ENCODE measurements around the gene COL11A2. TPM values are rescaled to one million over a fixed set of nuclear protein-coding genes. Genes with fewer than 3 reads are reported as not detected.

COL11A2 gene
- polyA plus RNA-seq, 1 donor from 2014 or later = 9.8 TPM

DNA sequence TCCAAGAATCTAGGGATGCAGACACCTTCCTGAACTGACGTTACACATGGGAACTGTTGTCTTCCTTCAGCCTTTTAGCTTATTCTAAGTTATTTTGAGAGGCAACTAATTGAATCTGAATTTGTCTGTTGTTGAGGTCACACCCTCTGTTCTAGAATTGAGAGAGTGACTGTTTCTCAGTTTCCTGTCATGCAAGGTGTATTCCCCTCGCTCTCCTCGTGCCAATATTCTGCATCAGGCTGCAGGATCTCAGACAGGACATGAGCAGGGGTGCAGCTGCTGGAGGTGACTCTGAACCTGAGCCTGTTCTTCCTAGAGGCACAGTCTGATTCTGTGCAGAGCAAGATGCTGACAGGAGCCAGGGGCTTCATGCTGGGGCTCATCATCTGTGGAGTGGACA lies 63.9 kb downstream of the COL11A2 start:
- no peak overlapping the region for H3K27ac ChIP-seq (ENCODE audit: low read length)
- H3K4me3 ChIP-seq (ENCODE audit: low read length) = no peak overlapping the region

DNA sequence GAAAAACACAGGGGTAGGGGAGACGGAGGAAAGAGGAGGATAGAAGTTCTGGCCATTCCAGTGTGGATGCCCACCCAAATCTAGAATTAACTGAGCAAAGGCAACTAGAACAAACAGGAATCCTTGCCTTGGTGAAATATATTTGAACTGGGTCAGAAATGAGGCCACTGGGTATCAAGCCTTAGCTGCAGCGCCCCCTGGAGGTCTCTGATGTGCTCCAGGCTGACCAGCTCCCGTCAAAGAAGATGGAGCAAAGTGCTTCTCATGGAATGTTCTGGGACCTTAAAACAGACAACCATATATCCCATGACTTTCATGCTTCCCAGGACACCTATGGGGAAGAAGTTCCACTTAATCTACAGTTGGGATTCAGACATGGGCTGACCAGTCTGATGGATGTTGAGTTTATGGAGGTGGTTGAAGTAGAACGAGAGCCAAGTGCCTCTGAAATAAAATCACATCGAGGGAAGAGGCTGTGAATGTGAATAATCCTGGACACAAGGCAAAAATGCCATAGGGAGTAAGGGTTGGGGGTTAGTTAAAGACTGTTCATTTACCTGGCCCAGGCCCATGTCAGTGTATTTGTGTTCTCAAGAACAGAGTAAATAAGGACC lies 66.1 kb downstream of the COL11A2 start:
- Histone ChIP-seq H3K9me3 (ENCODE audit: low read length) (peaks cover 11% of the 10 kb centered on the region), H3K4me2 (ENCODE audit: low read length) (no peak overlapping the region), H3K9ac (ENCODE audit: low read length) (no peak overlapping the region), H3F3A (ENCODE audit: insufficient read depth, low read length, poor library complexity, severe bottlenecking) (no peaks in the 10 kb centered on the region), H2AFZ (ENCODE audit: low read depth, low read length) (no peak overlapping the region), H4K20me1 (ENCODE audit: insufficient read depth) (no peaks in the 10 kb centered on the region), H3K9me2 (ENCODE audit: insufficient read depth, low read length) (no peaks in the 10 kb centered on the region), H3K79me2 (replicated peaks; ENCODE audit: insufficient read depth, low read length) (no peaks in the 10 kb centered on the region), H3K36me3 (ENCODE audit: insufficient read depth, low read length) (no peaks in the 10 kb centered on the region), H3K27me3 (ENCODE audit: insufficient read depth, low read depth, low read length) (no peaks in the 10 kb centered on the region), H3K27ac (ENCODE audit: low read length) (no peak overlapping the region), H3K4me3 (ENCODE audit: low read length) (no peak overlapping the region)
- TF ChIP-seq POLR2AphosphoS5 (IDR thresholded peaks at IDR 0.05) (no peak), EZH2 (IDR thresholded peaks at IDR 0.05; ENCODE audit: borderline replicate concordance, insufficient read depth, low read length, poor library complexity, severe bottlenecking) (no peak), RAD21 (conservative IDR thresholded peaks at IDR 0.05) (no peak), EP300 (conservative IDR thresholded peaks at IDR 0.05; ENCODE audit: poor library complexity, severe bottlenecking) (no peak), SMC3 (conservative IDR thresholded peaks at IDR 0.05; ENCODE audit: poor library complexity) (no peak), TAF1 (IDR thresholded peaks at IDR 0.05; ENCODE audit: low read depth) (no peak), MXI1 (conservative IDR thresholded peaks at IDR 0.05; ENCODE audit: poor library complexity, severe bottlenecking) (no peak)
- TF ChIP-seq, protein P1, sequence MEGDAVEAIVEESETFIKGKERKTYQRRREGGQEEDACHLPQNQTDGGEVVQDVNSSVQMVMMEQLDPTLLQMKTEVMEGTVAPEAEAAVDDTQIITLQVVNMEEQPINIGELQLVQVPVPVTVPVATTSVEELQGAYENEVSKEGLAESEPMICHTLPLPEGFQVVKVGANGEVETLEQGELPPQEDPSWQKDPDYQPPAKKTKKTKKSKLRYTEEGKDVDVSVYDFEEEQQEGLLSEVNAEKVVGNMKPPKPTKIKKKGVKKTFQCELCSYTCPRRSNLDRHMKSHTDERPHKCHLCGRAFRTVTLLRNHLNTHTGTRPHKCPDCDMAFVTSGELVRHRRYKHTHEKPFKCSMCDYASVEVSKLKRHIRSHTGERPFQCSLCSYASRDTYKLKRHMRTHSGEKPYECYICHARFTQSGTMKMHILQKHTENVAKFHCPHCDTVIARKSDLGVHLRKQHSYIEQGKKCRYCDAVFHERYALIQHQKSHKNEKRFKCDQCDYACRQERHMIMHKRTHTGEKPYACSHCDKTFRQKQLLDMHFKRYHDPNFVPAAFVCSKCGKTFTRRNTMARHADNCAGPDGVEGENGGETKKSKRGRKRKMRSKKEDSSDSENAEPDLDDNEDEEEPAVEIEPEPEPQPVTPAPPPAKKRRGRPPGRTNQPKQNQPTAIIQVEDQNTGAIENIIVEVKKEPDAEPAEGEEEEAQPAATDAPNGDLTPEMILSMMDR (IDR thresholded peaks at IDR 0.05; ENCODE audit: poor library complexity, severe bottlenecking) = no peak
- TF ChIP-seq, protein P2, sequence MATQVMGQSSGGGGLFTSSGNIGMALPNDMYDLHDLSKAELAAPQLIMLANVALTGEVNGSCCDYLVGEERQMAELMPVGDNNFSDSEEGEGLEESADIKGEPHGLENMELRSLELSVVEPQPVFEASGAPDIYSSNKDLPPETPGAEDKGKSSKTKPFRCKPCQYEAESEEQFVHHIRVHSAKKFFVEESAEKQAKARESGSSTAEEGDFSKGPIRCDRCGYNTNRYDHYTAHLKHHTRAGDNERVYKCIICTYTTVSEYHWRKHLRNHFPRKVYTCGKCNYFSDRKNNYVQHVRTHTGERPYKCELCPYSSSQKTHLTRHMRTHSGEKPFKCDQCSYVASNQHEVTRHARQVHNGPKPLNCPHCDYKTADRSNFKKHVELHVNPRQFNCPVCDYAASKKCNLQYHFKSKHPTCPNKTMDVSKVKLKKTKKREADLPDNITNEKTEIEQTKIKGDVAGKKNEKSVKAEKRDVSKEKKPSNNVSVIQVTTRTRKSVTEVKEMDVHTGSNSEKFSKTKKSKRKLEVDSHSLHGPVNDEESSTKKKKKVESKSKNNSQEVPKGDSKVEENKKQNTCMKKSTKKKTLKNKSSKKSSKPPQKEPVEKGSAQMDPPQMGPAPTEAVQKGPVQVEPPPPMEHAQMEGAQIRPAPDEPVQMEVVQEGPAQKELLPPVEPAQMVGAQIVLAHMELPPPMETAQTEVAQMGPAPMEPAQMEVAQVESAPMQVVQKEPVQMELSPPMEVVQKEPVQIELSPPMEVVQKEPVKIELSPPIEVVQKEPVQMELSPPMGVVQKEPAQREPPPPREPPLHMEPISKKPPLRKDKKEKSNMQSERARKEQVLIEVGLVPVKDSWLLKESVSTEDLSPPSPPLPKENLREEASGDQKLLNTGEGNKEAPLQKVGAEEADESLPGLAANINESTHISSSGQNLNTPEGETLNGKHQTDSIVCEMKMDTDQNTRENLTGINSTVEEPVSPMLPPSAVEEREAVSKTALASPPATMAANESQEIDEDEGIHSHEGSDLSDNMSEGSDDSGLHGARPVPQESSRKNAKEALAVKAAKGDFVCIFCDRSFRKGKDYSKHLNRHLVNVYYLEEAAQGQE (IDR thresholded peaks at IDR 0.05; ENCODE audit: borderline replicate concordance) = no peak

More for the DNA sequence above, 63.9 kb downstream of the COL11A2 start:
- H3K4me2 ChIP-seq (ENCODE audit: low read length) = no peak overlapping the region
- no peak overlapping the region for H2AFZ ChIP-seq (ENCODE audit: low read depth, low read length)
- peaks cover 5% of the 10 kb centered on the region for H3K9me3 ChIP-seq (ENCODE audit: low read length)
- TF ChIP-seq RAD21 (conservative IDR thresholded peaks at IDR 0.05) (no peak), SMC3 (conservative IDR thresholded peaks at IDR 0.05; ENCODE audit: poor library complexity) (no peak), EP300 (conservative IDR thresholded peaks at IDR 0.05; ENCODE audit: poor library complexity, severe bottlenecking) (no peak), POLR2AphosphoS5 (IDR thresholded peaks at IDR 0.05) (no peak), TAF1 (IDR thresholded peaks at IDR 0.05; ENCODE audit: low read depth) (no peak), MXI1 (conservative IDR thresholded peaks at IDR 0.05; ENCODE audit: poor library complexity, severe bottlenecking) (no peak), EZH2 (IDR thresholded peaks at IDR 0.05; ENCODE audit: borderline replicate concordance, insufficient read depth, low read length, poor library complexity, severe bottlenecking) (no peak)
- TF ChIP-seq, protein P1 (IDR thresholded peaks at IDR 0.05; ENCODE audit: poor library complexity, severe bottlenecking) = no peak
- TF ChIP-seq, protein P2 (IDR thresholded peaks at IDR 0.05; ENCODE audit: borderline replicate concordance) = no peak
- no peak overlapping the region for H3K9ac ChIP-seq (ENCODE audit: low read length)
- no peaks in the 10 kb centered on the region for H3K9me2 ChIP-seq (ENCODE audit: insufficient read depth, low read length)
- no peaks in the 10 kb centered on the region for H4K20me1 ChIP-seq (ENCODE audit: insufficient read depth)
- H3K27me3 ChIP-seq (ENCODE audit: insufficient read depth, low read depth, low read length) = no peaks in the 10 kb centered on the region
- H3F3A ChIP-seq (ENCODE audit: insufficient read depth, low read length, poor library complexity, severe bottlenecking) = no peaks in the 10 kb centered on the region
- H3K79me2 ChIP-seq (replicated peaks; ENCODE audit: insufficient read depth, low read length) = no peaks in the 10 kb centered on the region
- no peaks in the 10 kb centered on the region for H3K36me3 ChIP-seq (ENCODE audit: insufficient read depth, low read length)
